RWPE2 (cell line): ENCODE data around the gene ZNF213.

Source experiments
- ATAC-seq: fragments of 200-7000 bp; cut with Tn5 transposase; 3 replicates; pipeline ENCODE4 v1.9.1; 2021; ENCODE audit warnings: low read depth
- DNase-seq: peaks from one replicate; pipeline ENCODE4 v3.0.0-alpha.2; 2020; ENCODE audit warnings: low spot score
- H3K27ac ChIP-seq: fragments of 450-650 bp; 2 replicates; pipeline ENCODE4 v1.5.1; 2017; ENCODE audit warnings: mild to moderate bottlenecking; ENCODE audit not compliant: poor library complexity, severe bottlenecking
- H3K27me3 ChIP-seq: fragments of 250-450 bp; sonication (Bioruptor Pico); 2 replicates; pipeline ENCODE4 v1.5.1; 2021; ENCODE audit warnings: mild to moderate bottlenecking, moderate library complexity; ENCODE audit not compliant: insufficient read depth, poor library complexity, severe bottlenecking
- H3K36me3 ChIP-seq: fragments of 250-450 bp; sonication (Bioruptor Pico); 2 replicates; pipeline ENCODE4 v1.5.1; 2020; ENCODE audit warnings: low read depth, mild to moderate bottlenecking, moderate library complexity
- H3K4me1 ChIP-seq: fragments of 250-450 bp; sonication (Bioruptor Pico); 2 replicates; pipeline ENCODE4 v1.5.1; 2021; ENCODE audit warnings: mild to moderate bottlenecking, moderate library complexity; ENCODE audit not compliant: insufficient read depth, poor library complexity, severe bottlenecking
- H3K4me3 ChIP-seq: fragments of 250-450 bp; sonication (Bioruptor Pico); 2 replicates; pipeline ENCODE4 v1.5.1; 2021; ENCODE audit warnings: mild to moderate bottlenecking, moderate library complexity; ENCODE audit not compliant: severe bottlenecking
- H3K9me3 ChIP-seq: fragments of 250-450 bp; sonication (Bioruptor Pico); 2 replicates; pipeline ENCODE4 v1.5.1; 2021; ENCODE audit warnings: mild to moderate bottlenecking, moderate library complexity; ENCODE audit not compliant: severe bottlenecking
- CTCF ChIP-seq: fragments of 450-650 bp; IDR thresholded peaks from one replicate; pipeline ENCODE4 v1.5.1; 2017; ENCODE audit warnings: mild to moderate bottlenecking, moderate library complexity; ENCODE audit not compliant: poor library complexity, severe bottlenecking

Gene ZNF213

GRCh38 chr16:3131755-3132377 lies 3.0 kb upstream of the ZNF213 start:
- H3K4me3 ChIP-seq: no peak overlapping the region
- 0 out of 3 replicates have a peak, but pooled peaks have one; percentile 21 for ATAC-seq
- DNase-seq: no peak
- TF ChIP-seq CTCF: peak; percentile 70
- H3K27me3 ChIP-seq: no peaks in the 10 kb centered on the region
- no peak overlapping the region for H3K27ac ChIP-seq
- H3K9me3 ChIP-seq: no peaks in the 10 kb centered on the region
- peaks cover 11% of the 10 kb centered on the region for H3K4me1 ChIP-seq
- peaks cover 25% of the 10 kb centered on the region for H3K36me3 ChIP-seq

GRCh38 chr16:3133844-3134243 lies 985 bp upstream of the ZNF213 start:
- no peak for ATAC-seq
- peaks cover 22% of the 10 kb centered on the region for H3K36me3 ChIP-seq

GRCh38 chr16:3135126-3135715 lies 392 bp downstream of the ZNF213 start:
- H3K27ac ChIP-seq: peak overlapping the region; percentile 44

More at GRCh38 chr16:3133844-3134243, 985 bp upstream of the ZNF213 start:
- no peak for DNase-seq
- H3K27ac ChIP-seq: peak overlapping the region; percentile 44
- peak overlapping the region; percentile 92 for H3K4me3 ChIP-seq
- no peaks in the 10 kb centered on the region for H3K9me3 ChIP-seq
- no peak for TF ChIP-seq CTCF
- H3K4me1 ChIP-seq: peaks cover 4% of the 10 kb centered on the region
- no peaks in the 10 kb centered on the region for H3K27me3 ChIP-seq

GRCh38 chr16:3137267-3137666 lies 2.4 kb downstream of the ZNF213 start:
- Histone ChIP-seq H3K27ac (no peak overlapping the region), H3K27me3 (no peaks in the 10 kb centered on the region), H3K9me3 (no peaks in the 10 kb centered on the region), H3K4me1 (peaks cover 4% of the 10 kb centered on the region), H3K36me3 (peaks cover 5% of the 10 kb centered on the region), H3K4me3 (no peak overlapping the region)
- TF ChIP-seq CTCF: no peak
- ATAC-seq (no peak), DNase-seq (no peak)

More at GRCh38 chr16:3135126-3135715, 392 bp downstream of the ZNF213 start:
- Histone ChIP-seq H3K27me3 (no peaks in the 10 kb centered on the region), H3K4me3 (peak overlapping the region; percentile 66), H3K36me3 (peaks cover 21% of the 10 kb centered on the region), H3K9me3 (no peaks in the 10 kb centered on the region), H3K4me1 (peaks cover 4% of the 10 kb centered on the region)
- no peak for TF ChIP-seq CTCF
- ATAC-seq (no peak; the same call in 2 of the 3 replicates), DNase-seq (no peak)

- DNase-seq: no peak
- no peak for TF ChIP-seq CTCF
- H3K36me3 ChIP-seq: no peaks in the 10 kb centered on the region; the same call in 1 of the 2 replicates
These were observed 3.5 kb downstream of the ZNF213 start for GRCh38 chr16:3138342-3138741.

More at GRCh38 chr16:3138342-3138741, 3.5 kb downstream of the ZNF213 start:
- no peak for ATAC-seq
- no peaks in the 10 kb centered on the region for H3K9me3 ChIP-seq
- H3K4me1 ChIP-seq: peaks cover under 1% of the 10 kb centered on the region
- H3K27me3 ChIP-seq: no peaks in the 10 kb centered on the region
- H3K4me3 ChIP-seq: no peak overlapping the region
- H3K27ac ChIP-seq: no peak overlapping the region
